ENCODE data around the gene FHL1. TPM values are rescaled to one million over a fixed set of nuclear protein-coding genes. Genes with fewer than 3 reads are reported as not detected.

Gene FHL1
- total RNA-seq, 1 donor from 2014 or later = 337 TPM

GRCh38 chrX:136183917-136184316 lies 36.6 kb downstream of the FHL1 start:
- DNase-seq (ENCODE audit: extremely low spot score in 2 of 2) = no peak
- intact Hi-C loops (cut with DNase I) = loop anchor here (2.0 kb wide), 1 partner anchor 33 kb away; no protein-coding TSS in a partner anchor
- peaks cover 19% of the 10 kb centered on the region for H3K4me1 ChIP-seq
- TF ChIP-seq POLR2AphosphoS5 (IDR thresholded peaks at IDR 0.05; ENCODE audit: insufficient read depth in 1 of 2, low read depth in 1 of 2) (no peak), CTCF (IDR thresholded peaks at IDR 0.05) (no peak), POLR2A (IDR thresholded peaks at IDR 0.05) (no peak)
- H3K36me3 ChIP-seq = no peaks in the 10 kb centered on the region
- H3K27ac ChIP-seq = peak overlapping the region; percentile 5
- H3K27me3 ChIP-seq = no peaks in the 10 kb centered on the region
- H3K4me3 ChIP-seq = no peak overlapping the region
- H3K9me3 ChIP-seq = no peaks in the 10 kb centered on the region

DNA sequence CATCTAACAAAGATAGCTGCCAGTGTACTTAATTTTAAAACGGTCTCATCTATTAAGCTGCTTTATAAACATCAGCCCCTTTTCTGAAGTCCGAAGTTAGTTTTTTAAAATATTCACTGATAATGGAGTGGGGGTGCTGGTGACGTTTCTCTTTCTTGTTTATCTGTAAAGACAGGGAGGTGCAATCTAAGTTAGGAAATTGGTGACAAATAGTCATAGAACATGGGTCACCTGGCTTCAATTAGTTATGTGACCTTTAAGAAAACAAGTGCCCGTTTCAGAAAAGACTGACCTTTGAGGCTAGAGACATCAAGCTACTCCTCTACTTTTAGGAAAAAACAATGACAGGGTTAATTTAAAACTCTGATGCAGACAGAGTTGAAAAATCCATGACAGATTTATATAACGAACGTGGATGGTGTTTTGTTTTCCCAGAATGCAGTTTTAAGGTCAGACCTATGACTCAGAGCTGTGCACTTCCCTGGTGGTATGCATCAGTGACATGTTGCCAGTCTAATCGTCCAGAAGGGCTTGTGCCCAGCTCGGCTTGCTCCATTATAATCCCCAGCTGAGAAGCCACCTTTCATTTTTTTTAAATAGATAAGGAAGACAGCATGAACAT lies 38.2 kb downstream of the FHL1 start:
- Histone ChIP-seq H3K4me1 (peaks cover 19% of the 10 kb centered on the region), H3K36me3 (no peaks in the 10 kb centered on the region), H3K27ac (peak overlapping the region; percentile 33), H3K27me3 (no peaks in the 10 kb centered on the region), H3K4me3 (no peak overlapping the region), H3K9me3 (no peaks in the 10 kb centered on the region)
- no peak for DNase-seq (ENCODE audit: extremely low spot score in 2 of 2)
- no peak for TF ChIP-seq POLR2AphosphoS5 (IDR thresholded peaks at IDR 0.05; ENCODE audit: insufficient read depth in 1 of 2, low read depth in 1 of 2)
- TF ChIP-seq POLR2A (IDR thresholded peaks at IDR 0.05) = no peak
- no peak for TF ChIP-seq CTCF (IDR thresholded peaks at IDR 0.05)
- intact Hi-C loops (cut with DNase I) = no loop called here

DNA sequence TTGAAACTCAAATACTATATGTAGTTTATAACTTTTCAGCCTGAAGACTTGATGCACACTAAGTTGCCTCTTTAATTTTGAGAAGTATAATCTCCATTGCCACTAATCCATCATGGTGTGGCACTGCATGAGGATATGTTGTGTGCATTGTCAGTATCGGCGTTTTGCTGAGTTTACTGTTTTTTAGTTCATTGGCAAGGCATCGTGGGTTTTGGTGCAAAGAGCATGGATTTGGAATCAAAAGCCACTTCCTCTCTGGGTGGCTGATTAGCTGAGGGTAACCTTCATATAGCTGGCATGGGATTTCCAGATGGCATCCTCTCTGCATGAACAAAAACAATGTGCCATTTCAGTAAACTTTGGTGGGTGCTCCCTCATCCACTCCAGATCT lies 38.7 kb downstream of the FHL1 start:
- H3K27me3 ChIP-seq = no peaks in the 10 kb centered on the region
- peaks cover 24% of the 10 kb centered on the region for H3K4me1 ChIP-seq
- H3K9me3 ChIP-seq = no peaks in the 10 kb centered on the region
- DNase-seq (ENCODE audit: extremely low spot score in 2 of 2) = no peak
- no peak overlapping the region for H3K27ac ChIP-seq
- no peak overlapping the region for H3K4me3 ChIP-seq
- intact Hi-C loops (cut with DNase I) = no loop called here
- no peaks in the 10 kb centered on the region for H3K36me3 ChIP-seq
- TF ChIP-seq POLR2AphosphoS5 (IDR thresholded peaks at IDR 0.05; ENCODE audit: insufficient read depth in 1 of 2, low read depth in 1 of 2) (no peak), CTCF (IDR thresholded peaks at IDR 0.05) (no peak), POLR2A (IDR thresholded peaks at IDR 0.05) (no peak)

GRCh38 chrX:136189222-136189621 lies 41.9 kb downstream of the FHL1 start:
- intact Hi-C loops (cut with DNase I) = no loop called here
- H3K4me1 ChIP-seq = peaks cover 33% of the 10 kb centered on the region
- H3K27ac ChIP-seq = no peak overlapping the region
- no peaks in the 10 kb centered on the region for H3K9me3 ChIP-seq
- TF ChIP-seq POLR2AphosphoS5 (IDR thresholded peaks at IDR 0.05; ENCODE audit: insufficient read depth in 1 of 2, low read depth in 1 of 2) (no peak), CTCF (IDR thresholded peaks at IDR 0.05) (no peak), POLR2A (IDR thresholded peaks at IDR 0.05) (no peak)
- no peak for DNase-seq (ENCODE audit: extremely low spot score in 2 of 2)
- no peaks in the 10 kb centered on the region for H3K36me3 ChIP-seq
- no peaks in the 10 kb centered on the region for H3K27me3 ChIP-seq
- no peak overlapping the region for H3K4me3 ChIP-seq

GRCh38 chrX:136190038-136190713 lies 42.8 kb downstream of the FHL1 start:
- peak overlapping the region; percentile 9 for H3K27ac ChIP-seq
- no peak for DNase-seq (ENCODE audit: extremely low spot score in 2 of 2)
- H3K9me3 ChIP-seq = no peaks in the 10 kb centered on the region
- intact Hi-C loops (cut with DNase I) = no loop called here
- H3K4me1 ChIP-seq = peaks cover 26% of the 10 kb centered on the region
- no peaks in the 10 kb centered on the region for H3K27me3 ChIP-seq
- no peak for TF ChIP-seq POLR2AphosphoS5 (IDR thresholded peaks at IDR 0.05; ENCODE audit: insufficient read depth in 1 of 2, low read depth in 1 of 2)
- TF ChIP-seq CTCF (IDR thresholded peaks at IDR 0.05) = no peak
- TF ChIP-seq POLR2A (IDR thresholded peaks at IDR 0.05) = no peak
- no peak overlapping the region for H3K4me3 ChIP-seq
- H3K36me3 ChIP-seq = no peaks in the 10 kb centered on the region
